MM.1S (cell line): ENCODE data around the gene THRB.

ENCODE experiments used
- DNase-seq: peaks from one replicate; pipeline ENCODE4 v3.0.0-alpha.2; 2015
- H2AFZ ChIP-seq: fragments of 300-600 bp; sonication (generic); 2 replicates; pipeline ENCODE4 v1.6.0; 2016; ENCODE audit warnings: antibody characterized with exemption, low read length
- H3F3A ChIP-seq: fragments of 300-600 bp; sonication (generic); 2 replicates; pipeline ENCODE4 v1.6.1; 2016; ENCODE audit warnings: mild to moderate bottlenecking, antibody characterized with exemption, low read length, moderate library complexity, mixed read lengths; ENCODE audit not compliant: insufficient read depth
- H3K27ac ChIP-seq: fragments of 300-600 bp; sonication (generic); 2 replicates; pipeline ENCODE4 v1.5.1; 2016; ENCODE audit warnings: mild to moderate bottlenecking, low read length
- H3K27me3 ChIP-seq: fragments of 300-600 bp; sonication (generic); replicated peaks from 2 replicates; pipeline ENCODE4 v1.6.0; 2016; ENCODE audit warnings: low read length; ENCODE audit not compliant: insufficient read depth
- H3K36me3 ChIP-seq: fragments of 300-600 bp; sonication (generic); replicated peaks from 2 replicates; pipeline ENCODE4 v1.6.1; 2016; ENCODE audit warnings: mild to moderate bottlenecking, low read length, mixed read lengths; ENCODE audit not compliant: insufficient read depth
- H3K4me1 ChIP-seq: fragments of 300-600 bp; sonication (generic); 2 replicates; pipeline ENCODE4 v1.6.1; 2016; ENCODE audit warnings: low read length, mixed read lengths
- H3K4me2 ChIP-seq: fragments of 300-600 bp; sonication (generic); 2 replicates; pipeline ENCODE4 v1.6.0; 2016; ENCODE audit warnings: low read depth, low read length
- H3K4me3 ChIP-seq: fragments of 300-600 bp; sonication (generic); 2 replicates; pipeline ENCODE4 v1.5.1; 2016; ENCODE audit warnings: low read length, mixed read lengths
- H3K79me2 ChIP-seq: fragments of 300-600 bp; sonication (generic); 2 replicates; pipeline ENCODE4 v1.6.1; 2016; ENCODE audit warnings: mixed run types, low read length, mixed read lengths
- H3K9ac ChIP-seq: fragments of 300-600 bp; sonication (generic); 2 replicates; pipeline ENCODE4 v1.6.1; 2016; ENCODE audit warnings: low read length, mixed read lengths
- H3K9me2 ChIP-seq: fragments of 300-600 bp; sonication (generic); replicated peaks from 2 replicates; pipeline ENCODE4 v1.6.1; 2016; ENCODE audit warnings: mild to moderate bottlenecking, low read length, mixed read lengths; ENCODE audit not compliant: insufficient read depth
- H3K9me3 ChIP-seq: fragments of 300-600 bp; sonication (generic); replicated peaks from 2 replicates; pipeline ENCODE4 v1.6.1; 2016; ENCODE audit warnings: mild to moderate bottlenecking, low read length, mixed read lengths; ENCODE audit not compliant: insufficient read depth
- H4K20me1 ChIP-seq: fragments of 300-600 bp; sonication (generic); 2 replicates; pipeline ENCODE4 v1.6.1; 2016; ENCODE audit warnings: mild to moderate bottlenecking, low read length, moderate library complexity, mixed read lengths; ENCODE audit not compliant: insufficient read depth
- CTCF ChIP-seq: fragments of 300-600 bp; sonication (generic); IDR thresholded peaks from 2 replicates; pipeline ENCODE4 v1.5.1; 2016; ENCODE audit warnings: antibody characterized with exemption, low read length, mixed read lengths
- EZH2 ChIP-seq: fragments of 300-600 bp; sonication (generic); optimal IDR thresholded peaks from 2 replicates; pipeline ENCODE3; 2017; ENCODE audit warnings: low read depth, mild to moderate bottlenecking, antibody characterized with exemption, low read length, mixed read lengths
- EZH2phosphoT487 ChIP-seq: fragments of 300-600 bp; sonication (generic); IDR thresholded peaks from 2 replicates; pipeline ENCODE4 v1.6.1; 2018; ENCODE audit warnings: antibody characterized with exemption, low read length

THRB gene

GRCh38 chr3:24446032-24446431 is 48.6 kb downstream of the THRB start:
- H3K4me3 ChIP-seq = no peak overlapping the region
- H3K9me2 ChIP-seq = no peaks in the 10 kb centered on the region
- no peaks in the 10 kb centered on the region for H3K4me1 ChIP-seq
- H2AFZ ChIP-seq = no peak overlapping the region
- DNase-seq = no peak
- H3K79me2 ChIP-seq = no peaks in the 10 kb centered on the region
- no peaks in the 10 kb centered on the region for H3F3A ChIP-seq
- H4K20me1 ChIP-seq = no peaks in the 10 kb centered on the region
- H3K27ac ChIP-seq = no peak overlapping the region
- H3K9me3 ChIP-seq = no peaks in the 10 kb centered on the region
- TF ChIP-seq CTCF = no peak
- TF ChIP-seq EZH2 = no peak
- TF ChIP-seq EZH2phosphoT487 = no peak
- H3K27me3 ChIP-seq = no peaks in the 10 kb centered on the region
- H3K36me3 ChIP-seq = no peaks in the 10 kb centered on the region
- H3K9ac ChIP-seq = no peak overlapping the region
- H3K4me2 ChIP-seq = no peak overlapping the region

- H3K27me3 ChIP-seq = no peaks in the 10 kb centered on the region
- no peaks in the 10 kb centered on the region for H3F3A ChIP-seq
- H3K36me3 ChIP-seq = no peaks in the 10 kb centered on the region
- no peaks in the 10 kb centered on the region for H4K20me1 ChIP-seq
- H3K9me3 ChIP-seq = no peaks in the 10 kb centered on the region
- no peak overlapping the region for H2AFZ ChIP-seq
- no peak overlapping the region for H3K4me2 ChIP-seq
- H3K4me1 ChIP-seq = no peaks in the 10 kb centered on the region
- no peaks in the 10 kb centered on the region for H3K9me2 ChIP-seq
- TF ChIP-seq EZH2 (no peak), CTCF (no peak), EZH2phosphoT487 (no peak)
- no peak for DNase-seq
- no peaks in the 10 kb centered on the region for H3K79me2 ChIP-seq
- H3K27ac ChIP-seq = no peak overlapping the region
- H3K4me3 ChIP-seq = no peak overlapping the region
- no peak overlapping the region for H3K9ac ChIP-seq
Measured at GRCh38 chr3:24443476-24443875, 51.2 kb downstream of the THRB start.

- no peak overlapping the region for H2AFZ ChIP-seq
- no peaks in the 10 kb centered on the region for H3K36me3 ChIP-seq
- no peaks in the 10 kb centered on the region for H3K4me1 ChIP-seq
- no peaks in the 10 kb centered on the region for H4K20me1 ChIP-seq
- H3K9ac ChIP-seq = no peak overlapping the region
- H3K4me3 ChIP-seq = no peak overlapping the region
- H3K9me3 ChIP-seq = no peaks in the 10 kb centered on the region
- no peaks in the 10 kb centered on the region for H3K27me3 ChIP-seq
- DNase-seq = no peak
- no peak overlapping the region for H3K27ac ChIP-seq
- H3K79me2 ChIP-seq = no peaks in the 10 kb centered on the region
- H3K4me2 ChIP-seq = no peak overlapping the region
- H3K9me2 ChIP-seq = no peaks in the 10 kb centered on the region
- no peaks in the 10 kb centered on the region for H3F3A ChIP-seq
- TF ChIP-seq EZH2phosphoT487 (no peak), CTCF (no peak), EZH2 (no peak)
Measured at GRCh38 chr3:24440760-24441464, 53.7 kb downstream of the THRB start.
